Fibroblast of villous mesenchyme (primary cell): ENCODE measurements around the gene ELOVL2. TPM values are rescaled to one million over a fixed set of nuclear protein-coding genes. Genes with fewer than 3 reads are reported as not detected.

Source experiments
- DNase-seq: peaks from one replicate; pipeline ENCODE4 v3.0.0-alpha.2; 2010; ENCODE audit warnings: low read depth
- H3K4me3 ChIP-seq: 2 replicates; pipeline ENCODE4 v1.5.1; 2011; ENCODE audit warnings: low read depth, mild to moderate bottlenecking, low read length
- total RNA-seq: library from RNA; depleted of rRNA; stranded (reverse); fragments of >200 nt; gene quantifications from 2 replicates; pipeline ENCODE4 v1.2.3, GENCODE V29; 2012
- TF ChIP-seq, protein P1 (sequence below): IDR thresholded peaks from 2 replicates; pipeline ENCODE4 v1.5.1; 2012; ENCODE audit warnings: low read depth, mild to moderate bottlenecking, low read length; ENCODE audit not compliant: insufficient read depth

Gene ELOVL2
- total RNA-seq, 1 donor, result 2.6 TPM

DNA sequence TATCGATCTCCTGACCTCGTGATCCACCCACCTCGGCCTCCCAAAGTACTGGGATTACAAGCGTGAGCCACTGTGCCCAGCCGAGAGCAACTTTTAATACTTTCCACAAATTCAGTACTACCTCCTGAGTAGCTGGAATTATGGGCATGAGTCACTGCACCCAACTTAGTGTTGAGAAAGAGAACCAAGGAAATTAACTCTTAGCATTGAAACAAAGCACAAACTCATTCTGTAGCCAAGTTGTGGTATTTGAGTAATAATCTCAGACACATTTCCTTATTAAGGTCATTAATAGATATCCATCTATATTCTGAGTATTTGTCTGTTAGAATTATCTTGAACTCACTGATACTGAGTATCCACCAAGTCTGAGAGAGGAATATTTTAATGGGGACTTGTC lies 14.3 kb upstream of the ELOVL2 start:
- peak; percentile 42 for DNase-seq
- no peak overlapping the region for H3K4me3 ChIP-seq
- TF ChIP-seq, protein P1, sequence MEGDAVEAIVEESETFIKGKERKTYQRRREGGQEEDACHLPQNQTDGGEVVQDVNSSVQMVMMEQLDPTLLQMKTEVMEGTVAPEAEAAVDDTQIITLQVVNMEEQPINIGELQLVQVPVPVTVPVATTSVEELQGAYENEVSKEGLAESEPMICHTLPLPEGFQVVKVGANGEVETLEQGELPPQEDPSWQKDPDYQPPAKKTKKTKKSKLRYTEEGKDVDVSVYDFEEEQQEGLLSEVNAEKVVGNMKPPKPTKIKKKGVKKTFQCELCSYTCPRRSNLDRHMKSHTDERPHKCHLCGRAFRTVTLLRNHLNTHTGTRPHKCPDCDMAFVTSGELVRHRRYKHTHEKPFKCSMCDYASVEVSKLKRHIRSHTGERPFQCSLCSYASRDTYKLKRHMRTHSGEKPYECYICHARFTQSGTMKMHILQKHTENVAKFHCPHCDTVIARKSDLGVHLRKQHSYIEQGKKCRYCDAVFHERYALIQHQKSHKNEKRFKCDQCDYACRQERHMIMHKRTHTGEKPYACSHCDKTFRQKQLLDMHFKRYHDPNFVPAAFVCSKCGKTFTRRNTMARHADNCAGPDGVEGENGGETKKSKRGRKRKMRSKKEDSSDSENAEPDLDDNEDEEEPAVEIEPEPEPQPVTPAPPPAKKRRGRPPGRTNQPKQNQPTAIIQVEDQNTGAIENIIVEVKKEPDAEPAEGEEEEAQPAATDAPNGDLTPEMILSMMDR, result no peak

GRCh38 chr6:11056871-11057270 lies 12.8 kb upstream of the ELOVL2 start:
- TF ChIP-seq, protein P1, result no peak
- no peak overlapping the region for H3K4me3 ChIP-seq
- DNase-seq, result no peak

GRCh38 chr6:11055127-11055627 lies 11.1 kb upstream of the ELOVL2 start:
- DNase-seq, result peak; percentile 33

GRCh38 chr6:11054722-11055121 lies 10.6 kb upstream of the ELOVL2 start:
- H3K4me3 ChIP-seq, result no peak overlapping the region
- no peak for DNase-seq
- TF ChIP-seq, protein P1, result no peak

More at GRCh38 chr6:11055127-11055627, 11.1 kb upstream of the ELOVL2 start:
- H3K4me3 ChIP-seq, result no peak overlapping the region
- TF ChIP-seq, protein P1, result no peak

GRCh38 chr6:11053307-11053706 lies 9.2 kb upstream of the ELOVL2 start:
- TF ChIP-seq, protein P1, result no peak
- H3K4me3 ChIP-seq, result no peak overlapping the region
- no peak for DNase-seq

GRCh38 chr6:11050731-11051130 lies 6.6 kb upstream of the ELOVL2 start:
- H3K4me3 ChIP-seq, result no peak overlapping the region
- TF ChIP-seq, protein P1, result no peak
- peak; percentile 67 for DNase-seq

GRCh38 chr6:11044712-11045167 lies 635 bp upstream of the ELOVL2 start:
- no peak for DNase-seq
- peak overlapping the region; percentile 82 for H3K4me3 ChIP-seq
- TF ChIP-seq, protein P1, result peak; percentile 10
